HG02763 (cell line): ENCODE data around the gene KRTAP23-1.

Experiments
- ATAC-seq: cut with Tn5 transposase; IDR thresholded peaks from one replicate; pipeline ENCODE4 v1.9.1; 2021; ENCODE audit warnings: mild to moderate bottlenecking, moderate library complexity; ENCODE audit not compliant: unreplicated experiment

KRTAP23-1 gene

DNA sequence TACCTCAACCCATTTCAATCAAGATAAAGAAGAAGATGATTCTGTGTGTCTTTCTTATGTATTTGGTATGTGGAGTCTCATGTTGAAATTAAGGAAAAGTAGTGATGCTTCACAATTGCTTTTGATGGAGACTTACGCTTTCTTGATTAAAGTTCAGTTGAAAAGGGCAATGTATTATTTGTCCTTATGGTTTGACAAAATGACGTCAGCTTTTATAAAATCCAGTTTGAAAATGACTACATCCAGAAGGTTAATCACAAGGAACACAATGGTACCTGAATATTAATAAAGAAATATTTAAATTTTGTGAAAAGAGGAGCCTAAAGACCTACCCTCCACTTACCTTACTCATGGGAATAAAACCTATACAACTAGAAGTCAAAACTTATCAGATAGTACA lies 32.7 kb downstream of the KRTAP23-1 start:
- ATAC-seq, result no peak

DNA sequence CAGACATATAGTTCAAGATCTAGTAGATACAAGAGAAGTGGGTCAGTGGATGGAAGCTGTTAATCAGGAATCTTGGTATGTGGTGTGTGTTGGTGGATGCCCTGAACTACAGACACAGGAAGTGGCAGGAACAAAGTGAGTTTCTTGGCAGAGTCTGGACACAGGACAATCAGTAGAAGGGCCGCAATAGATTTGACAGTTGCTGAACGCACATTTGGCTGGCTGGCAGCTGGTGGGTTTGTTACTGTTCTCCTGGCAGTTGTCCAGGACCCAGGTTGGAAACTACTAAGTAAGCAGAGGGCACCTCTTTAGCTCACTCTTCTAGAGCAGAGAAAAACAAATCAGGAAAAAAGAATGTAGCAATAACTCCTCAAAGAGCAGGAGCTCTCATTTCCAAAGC lies 41.5 kb downstream of the KRTAP23-1 start:
- no peak for ATAC-seq

DNA sequence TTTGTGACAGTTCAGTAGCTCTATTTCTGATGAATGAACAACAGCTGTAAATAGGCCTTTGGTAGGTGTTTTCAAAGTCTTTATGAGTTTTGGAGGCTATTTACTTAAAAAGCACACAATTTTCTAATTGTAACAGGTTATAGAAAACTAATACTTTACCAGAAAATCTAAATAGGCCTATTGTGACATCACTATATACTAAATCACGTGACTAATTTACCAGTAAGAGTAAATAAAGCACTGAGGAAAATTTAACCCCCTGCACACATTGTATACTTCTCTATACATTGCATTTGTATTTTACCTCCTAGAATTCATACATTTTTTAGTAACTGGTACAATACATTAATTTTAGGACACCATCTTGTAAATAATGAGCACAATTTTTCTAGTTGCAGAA lies 43.3 kb downstream of the KRTAP23-1 start:
- ATAC-seq, result no peak
